GM12873 (cell line): ENCODE results near the gene RGL1.

Experiments
- CTCF ChIP-seq: IDR thresholded peaks from 2 replicates; pipeline ENCODE4 v1.5.1; 2012; ENCODE audit warnings: low read depth, mild to moderate bottlenecking, moderate library complexity, low read length, control low read depth; ENCODE audit not compliant: insufficient read depth; ENCODE audit errors: missing control alignments

RGL1 gene

DNA sequence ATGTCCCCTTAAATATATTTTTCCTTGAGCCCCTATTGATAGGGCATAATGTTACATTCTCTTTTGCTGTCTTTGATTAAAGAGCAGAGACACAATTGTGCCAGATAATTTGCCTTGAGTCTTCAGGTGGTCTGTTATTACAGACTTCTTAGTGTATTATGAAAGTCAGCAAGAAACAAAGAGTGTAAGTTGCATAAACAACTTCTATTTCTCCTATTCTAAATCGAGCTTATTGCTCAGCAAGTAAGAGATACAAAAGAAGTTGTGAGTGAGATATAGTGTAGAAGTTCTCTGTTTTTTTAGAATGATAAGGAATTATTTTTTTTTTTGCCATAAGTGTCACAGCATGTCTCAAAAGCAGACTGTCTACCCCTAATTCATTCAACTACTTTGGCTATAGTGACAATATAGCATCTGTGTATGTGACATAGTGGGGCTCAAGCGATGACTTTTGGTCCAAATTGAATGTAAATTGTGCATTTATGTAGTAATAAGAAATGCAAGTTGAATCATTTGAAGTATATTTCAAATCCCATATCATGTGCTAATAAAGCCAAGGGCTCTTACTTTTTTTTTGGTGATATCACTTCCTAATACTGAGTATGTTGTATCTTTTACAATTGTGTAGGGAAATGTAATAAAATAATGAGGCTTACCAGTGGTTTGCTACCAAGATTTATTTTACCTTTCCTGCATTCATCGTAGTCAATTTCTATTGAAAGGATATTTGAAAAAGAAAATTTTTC is 81.3 kb downstream of the RGL1 start:
- no peak for TF ChIP-seq CTCF

DNA sequence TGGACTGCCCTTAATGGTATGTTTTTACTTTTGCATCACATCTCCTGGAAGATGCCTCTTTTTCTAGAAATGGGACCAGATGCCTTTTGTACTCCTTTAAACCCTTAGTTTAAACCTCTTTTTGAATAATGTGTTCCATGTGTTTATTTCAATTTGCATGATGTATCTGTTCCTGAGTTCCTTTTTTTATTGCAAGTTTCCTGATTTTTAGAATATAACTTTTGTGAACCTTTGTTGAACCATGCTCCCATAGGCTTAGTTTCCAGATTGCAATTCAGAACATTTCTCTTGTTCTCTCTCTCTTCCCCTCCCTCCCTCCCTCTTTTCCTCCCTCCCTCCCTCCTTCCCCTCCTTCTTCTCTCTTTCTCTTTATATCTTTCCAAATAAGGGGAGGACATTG is 81.9 kb downstream of the RGL1 start:
- no peak for TF ChIP-seq CTCF

- TF ChIP-seq CTCF, result no peak
These were observed 83.2 kb downstream of the RGL1 start for GRCh38 chr1:183887826-183888819.

DNA sequence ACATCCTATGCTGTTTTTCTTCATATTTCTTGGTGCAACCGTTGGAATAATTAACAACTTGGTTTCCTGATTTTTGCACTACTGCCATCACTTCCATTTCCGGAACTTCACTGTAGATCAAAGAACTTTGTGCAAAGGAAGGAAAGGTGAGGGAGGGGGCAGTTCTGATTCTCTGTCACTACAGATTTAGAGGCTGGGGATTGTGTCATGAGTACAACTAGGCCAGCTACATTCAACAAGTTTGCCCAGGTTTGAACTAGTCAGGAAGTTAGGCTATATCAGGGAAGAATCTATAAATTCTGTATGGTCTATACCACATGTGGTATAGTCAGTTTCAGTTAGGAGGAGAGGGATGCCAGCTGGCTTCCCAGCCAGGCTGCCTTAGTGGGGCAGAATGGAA is 84.2 kb downstream of the RGL1 start:
- TF ChIP-seq CTCF, result no peak

- TF ChIP-seq CTCF, result no peak
These were observed 86.4 kb downstream of the RGL1 start for GRCh38 chr1:183891158-183891856.

- no peak for TF ChIP-seq CTCF
These were observed 87.5 kb downstream of the RGL1 start for GRCh38 chr1:183892351-183892793.
